Type B pancreatic cell (in vitro differentiated cells): ENCODE data around the gene NFKBIB. TPM values are rescaled to one million over a fixed set of nuclear protein-coding genes. Genes with fewer than 3 reads are reported as not detected.

ENCODE experiments used
- DNase-seq: peaks from one replicate; pipeline ENCODE4 v3.0.0; 2021; ENCODE audit warnings: mixed read lengths; ENCODE audit not compliant: unreplicated experiment; ENCODE audit errors: extremely low spot score
- H3K27ac Mint-ChIP-seq: 2 replicates; pipeline ENCODE4 v1.8.0; 2021; ENCODE audit warnings: mild to moderate bottlenecking, mixed read lengths
- H3K27me3 Mint-ChIP-seq: 2 replicates; pipeline ENCODE4 v1.8.0; 2021; ENCODE audit warnings: mixed read lengths
- H3K36me3 Mint-ChIP-seq: 2 replicates; pipeline ENCODE4 v1.8.0; 2021; ENCODE audit warnings: mixed read lengths
- H3K4me1 Mint-ChIP-seq: one replicate; pipeline ENCODE4 v1.8.0; 2021; ENCODE audit warnings: mixed read lengths; ENCODE audit not compliant: unreplicated experiment
- H3K4me3 Mint-ChIP-seq: 2 replicates; pipeline ENCODE4 v1.8.0; 2021; ENCODE audit warnings: mild to moderate bottlenecking, mixed read lengths
- H3K9me3 Mint-ChIP-seq: 2 replicates; pipeline ENCODE4 v1.8.0; 2021; ENCODE audit warnings: mixed read lengths
- CTCF ChIP-seq: fragments of 200-600 bp; sonication (generic); conservative IDR thresholded peaks from 2 replicates; pipeline ENCODE4 v1.5.0; 2021; ENCODE audit warnings: antibody characterized with exemption, mild to moderate bottlenecking
- total RNA-seq: library from RNA; stranded (reverse); gene quantifications from 2 replicates; pipeline ENCODE4 v1.2.1, GENCODE V29; 2021; ENCODE audit warnings: low replicate concordance

Gene NFKBIB
- total RNA-seq, 1 donor from 2014 or later = 13.7 TPM

- TF ChIP-seq CTCF = no peak
- H3K27ac Mint-ChIP-seq = no peak overlapping the region
- no peaks in the 10 kb centered on the region for H3K27me3 Mint-ChIP-seq
- H3K4me3 Mint-ChIP-seq = no peak overlapping the region
- peaks cover 4% of the 10 kb centered on the region for H3K4me1 Mint-ChIP-seq
- DNase-seq = no peak
- no peaks in the 10 kb centered on the region for H3K9me3 Mint-ChIP-seq
- peaks cover 6% of the 10 kb centered on the region for H3K36me3 Mint-ChIP-seq
Observed at GRCh38 chr19:38905620-38906019, 5.9 kb downstream of the NFKBIB start.

- H3K36me3 Mint-ChIP-seq = peaks cover 6% of the 10 kb centered on the region
- H3K4me3 Mint-ChIP-seq = no peak overlapping the region
- no peak overlapping the region for H3K27ac Mint-ChIP-seq
- no peak for TF ChIP-seq CTCF
- no peaks in the 10 kb centered on the region for H3K27me3 Mint-ChIP-seq
- no peaks in the 10 kb centered on the region for H3K9me3 Mint-ChIP-seq
- no peaks in the 10 kb centered on the region for H3K4me1 Mint-ChIP-seq
- no peak for DNase-seq
Observed at GRCh38 chr19:38907227-38907626, 7.5 kb downstream of the NFKBIB start.

GRCh38 chr19:38907670-38908069 is 7.9 kb downstream of the NFKBIB start:
- no peak for TF ChIP-seq CTCF
- peaks cover 6% of the 10 kb centered on the region for H3K36me3 Mint-ChIP-seq
- H3K4me3 Mint-ChIP-seq = no peak overlapping the region
- no peaks in the 10 kb centered on the region for H3K9me3 Mint-ChIP-seq
- no peaks in the 10 kb centered on the region for H3K4me1 Mint-ChIP-seq
- H3K27ac Mint-ChIP-seq = peak overlapping the region; percentile 47
- H3K27me3 Mint-ChIP-seq = no peaks in the 10 kb centered on the region
- no peak for DNase-seq

- H3K27ac Mint-ChIP-seq = no peak overlapping the region
- TF ChIP-seq CTCF = no peak
- no peak for DNase-seq
- H3K9me3 Mint-ChIP-seq = no peaks in the 10 kb centered on the region
- no peak overlapping the region for H3K4me3 Mint-ChIP-seq
- no peaks in the 10 kb centered on the region for H3K4me1 Mint-ChIP-seq
- no peaks in the 10 kb centered on the region for H3K27me3 Mint-ChIP-seq
- H3K36me3 Mint-ChIP-seq = peaks cover 8% of the 10 kb centered on the region
Observed at GRCh38 chr19:38908911-38909310, 9.1 kb downstream of the NFKBIB start.

- H3K4me3 Mint-ChIP-seq = no peak overlapping the region
- H3K27ac Mint-ChIP-seq = no peak overlapping the region
- TF ChIP-seq CTCF = no peak
- no peaks in the 10 kb centered on the region for H3K27me3 Mint-ChIP-seq
- peaks cover 9% of the 10 kb centered on the region for H3K36me3 Mint-ChIP-seq
- H3K9me3 Mint-ChIP-seq = no peaks in the 10 kb centered on the region
- DNase-seq = no peak
- no peaks in the 10 kb centered on the region for H3K4me1 Mint-ChIP-seq
Observed at GRCh38 chr19:38910488-38910887, 10.7 kb downstream of the NFKBIB start.

GRCh38 chr19:38911388-38912001 is 11.7 kb downstream of the NFKBIB start:
- H3K9me3 Mint-ChIP-seq = no peaks in the 10 kb centered on the region
- H3K36me3 Mint-ChIP-seq = peaks cover 9% of the 10 kb centered on the region
- H3K27ac Mint-ChIP-seq = no peak overlapping the region
- H3K4me1 Mint-ChIP-seq = no peaks in the 10 kb centered on the region
- TF ChIP-seq CTCF = no peak
- H3K27me3 Mint-ChIP-seq = no peaks in the 10 kb centered on the region
- no peak overlapping the region for H3K4me3 Mint-ChIP-seq
- no peak for DNase-seq
